HepG2 (cell line): ENCODE results near the gene ENO2. TPM values are rescaled to one million over a fixed set of nuclear protein-coding genes. Genes with fewer than 3 reads are reported as not detected.

Experiments
- ATAC-seq: fragments of 200-7000 bp; cut with Tn5 transposase; 3 replicates; pipeline ENCODE4 v1.9.1; 2020; ENCODE audit warnings: mild to moderate bottlenecking, moderate library complexity
- BruUV-seq: library from RNA; stranded (reverse); fragments of 400-500 nt; replicated peaks from 2 replicates; lab custom pipeline; 2021; lab: Mats Ljungman, UMichigan
- CTCF ChIA-PET: fragments of 300-600 bp; formaldehyde crosslinking; extraction: SDS; loops from one replicate; lab custom pipeline; 2021; ENCODE audit warnings: low total read pairs, inconsistent platforms, low intra/inter-chr PET ratio; lab: Yijun Ruan, JAX
- POLR2A ChIA-PET: fragments of 350-600 bp; sonication (Branson Sonifier 250); formaldehyde crosslinking; loops from one replicate; lab custom pipeline; 2020; ENCODE audit warnings: antibody characterized with exemption, inconsistent platforms; lab: Yijun Ruan, JAX
- DNase-seq: peaks from one replicate; pipeline ENCODE4 v3.0.0-alpha.2; 2015; ENCODE audit warnings: low spot score
- FAIRE-seq: peaks from 3 replicates; lab custom pipeline; 2011; peaks lifted over from hg19 to GRCh38; lab: Jason Lieb, UNC
- H2AFZ ChIP-seq: one replicate; pipeline ENCODE4 v1.6.1; 2011; ENCODE audit warnings: low read length, inconsistent platforms
- H3K27ac ChIP-seq: fragments of 300-600 bp; 3 replicates; pipeline ENCODE4 v1.8.0; 2011; ENCODE audit warnings: mixed run types, mild to moderate bottlenecking, mixed read lengths, low read length, inconsistent platforms; ENCODE audit not compliant: insufficient read depth; ENCODE audit errors: extremely low read length
- H3K27me3 ChIP-seq, 2 experiments: fragments of 200-600 bp in 1 of 2; 2 replicates in 1 of 2; 3 replicates in 1 of 2; pipeline versions ENCODE4 v1.6.0 to v1.8.0; 2011; ENCODE audit warnings: low read length in 2 of 2, mild to moderate bottlenecking in 2 of 2, moderate library complexity in 2 of 2, inconsistent platforms in 1 of 2; ENCODE audit not compliant: insufficient read depth in 2 of 2, control insufficient read depth in 1 of 2
- H3K36me3 ChIP-seq, 2 experiments: fragments of 200-600 bp in 1 of 2; replicated peaks in 1 of 2; 2 replicates in 1 of 2; 3 replicates in 1 of 2; pipeline versions ENCODE4 v1.5.1 to v1.8.0; 2011; ENCODE audit warnings: low read length in 2 of 2, inconsistent platforms in 1 of 2; ENCODE audit not compliant: insufficient read depth in 2 of 2, control insufficient read depth in 1 of 2
- H3K4me1 ChIP-seq: 2 replicates; pipeline ENCODE4 v1.5.1; 2012; ENCODE audit warnings: low read length, inconsistent platforms; ENCODE audit not compliant: insufficient read depth
- H3K4me2 ChIP-seq: 2 replicates; pipeline ENCODE4 v1.6.0; 2011; ENCODE audit warnings: low read depth, low read length, inconsistent platforms
- H3K4me3 ChIP-seq, 3 experiments: fragments of 200-600 bp in 1 of 3; sonication (generic), shearing (Covaris generic) in 1 of 3; replicated peaks in 1 of 3; 2 replicates each; pipeline ENCODE4 v1.5.1; 2011 to 2016; ENCODE audit warnings: low read length in 3 of 3, inconsistent platforms in 2 of 3, low read depth in 2 of 3, mild to moderate bottlenecking in 2 of 3, control low read depth in 1 of 3, mixed read lengths in 1 of 3; ENCODE audit not compliant: insufficient read depth in 1 of 3
- H3K79me2 ChIP-seq: one replicate; pipeline ENCODE4 v1.6.1; 2011; ENCODE audit warnings: low read length, inconsistent platforms; ENCODE audit not compliant: insufficient read depth
- H3K9ac ChIP-seq: 2 replicates; pipeline ENCODE4 v1.6.0; 2011; ENCODE audit warnings: mild to moderate bottlenecking, low read depth, low read length, inconsistent platforms; ENCODE audit not compliant: insufficient read depth
- H3K9me3 ChIP-seq: 2 replicates; pipeline ENCODE4 v1.5.1; 2012; ENCODE audit warnings: mild to moderate bottlenecking, low read length
- H4K20me1 ChIP-seq: 2 replicates; pipeline ENCODE4 v1.6.0; 2011; ENCODE audit warnings: inconsistent platforms, mild to moderate bottlenecking, low read length, moderate library complexity; ENCODE audit not compliant: insufficient read depth
- EEA1 ChIP-seq: sonication (generic); formaldehyde crosslinking; IDR thresholded peaks from 2 replicates; pipeline ENCODE4 v1.5.1; 2020; ENCODE audit warnings: mild to moderate bottlenecking, missing genetic modification reagents, borderline replicate concordance
- MAFF ChIP-seq: IDR thresholded peaks from 2 replicates; pipeline ENCODE4 v1.6.1; 2011; ENCODE audit warnings: low read depth, low read length, improper control_type of control experiment
- NCOA2 ChIP-seq: sonication (generic); formaldehyde crosslinking; IDR thresholded peaks from 2 replicates; pipeline ENCODE4 v1.8.0; 2022; ENCODE audit warnings: inconsistent platforms
- RXRB ChIP-seq: IDR thresholded peaks from 2 replicates; pipeline ENCODE4 v1.6.1; 2016; ENCODE audit warnings: borderline replicate concordance, missing genetic modification reagents, missing compliant biosample characterization
- SETDB1 ChIP-seq: sonication (generic); formaldehyde crosslinking; IDR thresholded peaks from 2 replicates; pipeline ENCODE4 v1.5.1; 2020; ENCODE audit warnings: missing genetic modification reagents, mild to moderate bottlenecking, borderline replicate concordance
- SOX6 ChIP-seq, 2 experiments: fragments of 450-650 bp in 1 of 2; sonication (generic) in 1 of 2; formaldehyde crosslinking in 1 of 2; IDR thresholded peaks; 2 replicates each; pipeline versions ENCODE4 v1.4.0 to v1.6.1; 2017 to 2020; ENCODE audit warnings: antibody characterized with exemption in 1 of 2, mild to moderate bottlenecking in 1 of 2, missing genetic modification reagents in 1 of 2
- U2AF1 ChIP-seq: fragments of 200-400 bp; formaldehyde crosslinking; optimal IDR thresholded peaks from 2 replicates; pipeline ENCODE3; 2017; ENCODE audit warnings: mild to moderate bottlenecking, low read depth, low read length
- ZBTB3 ChIP-seq: sonication (generic); formaldehyde crosslinking; IDR thresholded peaks from 2 replicates; pipeline ENCODE4 v1.4.0; 2020; ENCODE audit warnings: low read depth, mild to moderate bottlenecking, moderate library complexity, missing genetic modification reagents, borderline replicate concordance
- ZC3H13 ChIP-seq: sonication (generic); formaldehyde crosslinking; IDR thresholded peaks from 2 replicates; pipeline ENCODE4 v1.8.1; 2023; ENCODE audit warnings: mild to moderate bottlenecking, missing genetic modification reagents, moderate library complexity
- ZNF142 ChIP-seq: sonication (generic); formaldehyde crosslinking; IDR thresholded peaks from 2 replicates; pipeline ENCODE4 v1.4.0; 2020; ENCODE audit warnings: missing genetic modification reagents
- ZNF281 ChIP-seq: sonication (generic); formaldehyde crosslinking; IDR thresholded peaks from 2 replicates; pipeline ENCODE4 v1.4.0; 2020; ENCODE audit warnings: missing genetic modification reagents, borderline replicate concordance
- WGBS: methylation state at CpG from one replicate; pipeline ENCODE4 v1.1.6; 2017; ENCODE audit warnings: low lambda C conversion rate; 5-methylcytosine and 5-hydroxymethylcytosine counted together
- in situ Hi-C: cut with HindIII; loops from 2 replicates; pipeline ENCODE4 v1.10.0; 2017; ENCODE audit warnings: low pct_unique_long_range_greater_than_20kb; ENCODE audit not compliant: extremely low pct_ligation_motif_present
- intact Hi-C: fragments of 100-400 bp; cut with micrococcal nuclease; formaldehyde crosslinking; loops from one replicate; pipeline ENCODE4 v1.10.0; 2022; ENCODE audit not compliant: unreplicated experiment
- polyA plus RNA-seq, 8 experiments: library from polyadenylated mRNA; depleted of rRNA in 3 of 8; stranded (reverse) in 7 of 8; unstranded in 1 of 8; fragments of >200 nt; fragmentation: Illumina TruSeq in 4 of 8; extraction: Trizol in 4 of 8; gene quantifications; 2 replicates each; pipeline versions ENCODE4 v1.2.1 to v1.2.3, GENCODE V29; 2011 to 2016; ENCODE audit warnings: low read depth in 4 of 8, missing spikeins in 1 of 8, mixed read lengths in 1 of 8; ENCODE audit not compliant: insufficient read depth in 1 of 8
- total RNA-seq, 5 experiments: library from RNA; depleted of rRNA; stranded (reverse); fragments of >200 nt; fragmentation: Illumina TruSeq; extraction: Trizol; gene quantifications; 2 replicates each; pipeline ENCODE4 v1.2.3, GENCODE V29; 2016; ENCODE audit warnings: low read depth in 1 of 5

ENO2 gene
- total and polyA plus RNA-seq, 2 of the 13 experiments (the other 11 are each of a cell fraction or from before 2014, with no cell fraction given) = 19.3 to 136 TPM

- ATAC-seq = no peak; the same call in 2 of the 3 replicates
- in situ Hi-C loops = no loop called here
- H3K79me2 ChIP-seq = peaks cover 17% of the 10 kb centered on the region
- no peak for FAIRE-seq
- DNase-seq = no peak
- H3K36me3 ChIP-seq = peaks cover 5 to 24% of the 10 kb centered on the region in 2 experiments; a peak in 3 of 5 replicates
- H3K9me3 ChIP-seq = no peaks in the 10 kb centered on the region
- H4K20me1 ChIP-seq = no peaks in the 10 kb centered on the region
- CTCF ChIA-PET = no interaction called here
- POLR2A ChIA-PET = interaction anchor here (0.6 to 3.1 kb wide), 9 partner anchors 13 to 193 kb away, joined by 3 to 15 read pairs (median 10); partner anchors contain the start of genes C12orf57, RNU7-1, SPSB2 and TPI1
- intact Hi-C loops = no loop called here
- peak overlapping the region; percentile 84 for H3K27ac ChIP-seq
- WGBS = 22% methylated on average over 25 of the region's 29 CpGs
- peaks cover 48% of the 10 kb centered on the region for H3K4me1 ChIP-seq
- peak overlapping the region; percentile 96 for H3K4me2 ChIP-seq
- H3K9ac ChIP-seq = peak overlapping the region; percentile 77
- H3K4me3 ChIP-seq = peak overlapping the region; percentile 63 to 90 (median 77)
- no peaks in the 10 kb centered on the region for H3K27me3 ChIP-seq
- no peak overlapping the region for H2AFZ ChIP-seq
- TSS peak; percentile 31 for BruUV-seq
- no peak for TF ChIP-seq ZNF142 (CRISPR knock-in tag)
- TF ChIP-seq ZBTB3 (CRISPR knock-in tag) = 0 out of 2 replicates have a peak, but pooled peaks have one; percentile 16
- TF ChIP-seq ZNF281 (CRISPR knock-in tag) = 0 out of 2 replicates have a peak, but pooled peaks have one; percentile 25
- TF ChIP-seq EEA1 (CRISPR knock-in tag) = peak; percentile 24; the same call in 1 of the 2 replicates
- peak; percentile 54 for TF ChIP-seq U2AF1
- no peak for TF ChIP-seq RXRB (CRISPR knock-in tag)
- TF ChIP-seq ZC3H13 (CRISPR knock-in tag) = 0 out of 2 replicates have a peak, but pooled peaks have one; percentile 6
- TF ChIP-seq SETDB1 = no peak
- no peak for TF ChIP-seq SOX6 (IDR thresholded peaks at IDR 0.05)
- TF ChIP-seq SOX6 (CRISPR knock-in tag; IDR thresholded peaks at IDR 0.05) = 0 out of 2 replicates have a peak, but pooled peaks have one; percentile 1
- TF ChIP-seq NCOA2 (CRISPR knock-in tag) = no peak
- TF ChIP-seq MAFF = no peak
Observed at GRCh38 chr12:6914947-6915788, 788 bp downstream of the ENO2 start.
